Thyroid gland (tissue), 4 donors: ENCODE results near the gene SMS.

Experiments
- POLR2A ChIP-seq, 2 donors: fragments of 450-650 bp; IDR thresholded peaks; one replicate each; pipeline ENCODE4 v1.6.1; 2017; ENCODE audit warnings: antibody characterized with exemption in 2 of 2, mild to moderate bottlenecking in 2 of 2, moderate library complexity in 1 of 2
- TF ChIP-seq, protein P1 (sequence below), 6 experiments: fragments of 200-600 bp in 3 of 6; fragments of 450-650 bp in 3 of 6; sonication (generic) in 3 of 6; IDR thresholded peaks; one replicate each; pipeline ENCODE4 v1.5.1; 2016 to 2019; ENCODE audit warnings: antibody characterized with exemption in 6 of 6, mild to moderate bottlenecking in 2 of 6, inconsistent platforms in 1 of 6, moderate library complexity in 1 of 6

DNA sequence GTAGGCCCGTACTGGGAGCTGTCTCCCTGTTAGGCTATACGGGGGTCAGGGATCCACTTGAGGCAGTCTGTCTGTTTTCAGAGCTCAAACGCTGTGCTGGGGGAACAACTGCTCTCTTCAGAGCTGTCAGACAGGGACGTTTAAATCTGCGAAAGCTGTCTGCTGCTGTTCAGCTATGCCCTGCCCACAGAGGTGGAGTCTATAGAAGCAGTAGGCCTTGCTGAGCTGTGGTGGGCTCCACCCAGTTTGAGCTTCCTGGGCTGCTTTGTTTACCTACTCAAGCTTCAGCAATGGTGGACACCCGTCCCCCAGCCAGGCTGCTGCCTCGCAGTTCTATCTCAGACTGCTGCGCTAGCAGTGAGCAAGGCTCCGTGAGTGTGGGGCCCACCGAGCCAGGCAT lies 64.4 kb downstream of the SMS start:
- TF ChIP-seq, protein P1, sequence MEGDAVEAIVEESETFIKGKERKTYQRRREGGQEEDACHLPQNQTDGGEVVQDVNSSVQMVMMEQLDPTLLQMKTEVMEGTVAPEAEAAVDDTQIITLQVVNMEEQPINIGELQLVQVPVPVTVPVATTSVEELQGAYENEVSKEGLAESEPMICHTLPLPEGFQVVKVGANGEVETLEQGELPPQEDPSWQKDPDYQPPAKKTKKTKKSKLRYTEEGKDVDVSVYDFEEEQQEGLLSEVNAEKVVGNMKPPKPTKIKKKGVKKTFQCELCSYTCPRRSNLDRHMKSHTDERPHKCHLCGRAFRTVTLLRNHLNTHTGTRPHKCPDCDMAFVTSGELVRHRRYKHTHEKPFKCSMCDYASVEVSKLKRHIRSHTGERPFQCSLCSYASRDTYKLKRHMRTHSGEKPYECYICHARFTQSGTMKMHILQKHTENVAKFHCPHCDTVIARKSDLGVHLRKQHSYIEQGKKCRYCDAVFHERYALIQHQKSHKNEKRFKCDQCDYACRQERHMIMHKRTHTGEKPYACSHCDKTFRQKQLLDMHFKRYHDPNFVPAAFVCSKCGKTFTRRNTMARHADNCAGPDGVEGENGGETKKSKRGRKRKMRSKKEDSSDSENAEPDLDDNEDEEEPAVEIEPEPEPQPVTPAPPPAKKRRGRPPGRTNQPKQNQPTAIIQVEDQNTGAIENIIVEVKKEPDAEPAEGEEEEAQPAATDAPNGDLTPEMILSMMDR (IDR thresholded peaks at IDR 0.05): no peak
- TF ChIP-seq POLR2A (IDR thresholded peaks at IDR 0.05): no peak
